Fibroblast of lung (primary cell): Measurements from ENCODE around the gene ATP8A1.

Experiments
- EZH2 ChIP-seq: IDR thresholded peaks from 2 replicates; pipeline ENCODE4 v1.5.1; 2012; ENCODE audit warnings: low read length, control low read depth, mild to moderate bottlenecking; ENCODE audit errors: missing control alignments
- TF ChIP-seq, protein P1 (sequence below), 2 donors: IDR thresholded peaks in 1 of 2; conservative IDR thresholded peaks in 1 of 2; 1 replicate in 1 of 2; 2 replicates in 1 of 2; pipeline ENCODE4 v1.5.1; 2011 to 2012; ENCODE audit warnings: low read length in 2 of 2, control low read depth in 1 of 2, inconsistent platforms in 1 of 2, low read depth in 1 of 2, mild to moderate bottlenecking in 1 of 2

DNA sequence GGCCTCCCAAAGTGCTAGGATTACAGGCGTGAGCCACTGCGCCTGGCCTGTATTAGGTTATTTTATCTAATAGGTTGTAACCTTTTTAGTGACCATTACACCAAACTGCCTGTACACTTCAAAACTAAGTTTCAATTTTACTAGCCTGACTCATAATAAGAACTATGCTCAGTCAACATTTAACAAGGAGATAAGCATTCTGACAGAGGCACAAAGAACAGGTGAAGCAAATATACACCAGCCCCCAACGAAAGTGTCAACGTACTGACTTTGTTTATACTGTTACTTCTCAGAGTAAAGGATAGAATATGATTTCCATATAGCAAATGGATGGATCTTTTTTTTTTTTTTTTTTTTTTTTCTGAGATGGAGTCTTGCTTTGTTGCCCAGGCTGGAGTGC, 196.9 kb downstream of the ATP8A1 start:
- TF ChIP-seq, protein P1, sequence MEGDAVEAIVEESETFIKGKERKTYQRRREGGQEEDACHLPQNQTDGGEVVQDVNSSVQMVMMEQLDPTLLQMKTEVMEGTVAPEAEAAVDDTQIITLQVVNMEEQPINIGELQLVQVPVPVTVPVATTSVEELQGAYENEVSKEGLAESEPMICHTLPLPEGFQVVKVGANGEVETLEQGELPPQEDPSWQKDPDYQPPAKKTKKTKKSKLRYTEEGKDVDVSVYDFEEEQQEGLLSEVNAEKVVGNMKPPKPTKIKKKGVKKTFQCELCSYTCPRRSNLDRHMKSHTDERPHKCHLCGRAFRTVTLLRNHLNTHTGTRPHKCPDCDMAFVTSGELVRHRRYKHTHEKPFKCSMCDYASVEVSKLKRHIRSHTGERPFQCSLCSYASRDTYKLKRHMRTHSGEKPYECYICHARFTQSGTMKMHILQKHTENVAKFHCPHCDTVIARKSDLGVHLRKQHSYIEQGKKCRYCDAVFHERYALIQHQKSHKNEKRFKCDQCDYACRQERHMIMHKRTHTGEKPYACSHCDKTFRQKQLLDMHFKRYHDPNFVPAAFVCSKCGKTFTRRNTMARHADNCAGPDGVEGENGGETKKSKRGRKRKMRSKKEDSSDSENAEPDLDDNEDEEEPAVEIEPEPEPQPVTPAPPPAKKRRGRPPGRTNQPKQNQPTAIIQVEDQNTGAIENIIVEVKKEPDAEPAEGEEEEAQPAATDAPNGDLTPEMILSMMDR (conservative IDR thresholded peaks at IDR 0.05 in 1 of 2, IDR thresholded peaks at IDR 0.05 in 1 of 2; ENCODE audit: low read depth in 1 of 2, low read length in 2 of 2): no peak
- no peak for TF ChIP-seq EZH2
